IPS DF 19.7 (cell line): Measurements from ENCODE around the gene SUSD3.
"Not testable (repeated sequence)": the region's sequence is repeated elsewhere in the genome, so short reads cannot be mapped to it uniquely, and the experiment has no call there.

Experiments
- DNase-seq: peaks from one replicate; pipeline ENCODE4 v3.0.0-alpha.2; 2013; ENCODE audit warnings: low read depth, low spot score

Gene SUSD3

GRCh38 chr9:93092251-93092991, 33.9 kb downstream of the SUSD3 start:
- DNase-seq = no peak

DNA sequence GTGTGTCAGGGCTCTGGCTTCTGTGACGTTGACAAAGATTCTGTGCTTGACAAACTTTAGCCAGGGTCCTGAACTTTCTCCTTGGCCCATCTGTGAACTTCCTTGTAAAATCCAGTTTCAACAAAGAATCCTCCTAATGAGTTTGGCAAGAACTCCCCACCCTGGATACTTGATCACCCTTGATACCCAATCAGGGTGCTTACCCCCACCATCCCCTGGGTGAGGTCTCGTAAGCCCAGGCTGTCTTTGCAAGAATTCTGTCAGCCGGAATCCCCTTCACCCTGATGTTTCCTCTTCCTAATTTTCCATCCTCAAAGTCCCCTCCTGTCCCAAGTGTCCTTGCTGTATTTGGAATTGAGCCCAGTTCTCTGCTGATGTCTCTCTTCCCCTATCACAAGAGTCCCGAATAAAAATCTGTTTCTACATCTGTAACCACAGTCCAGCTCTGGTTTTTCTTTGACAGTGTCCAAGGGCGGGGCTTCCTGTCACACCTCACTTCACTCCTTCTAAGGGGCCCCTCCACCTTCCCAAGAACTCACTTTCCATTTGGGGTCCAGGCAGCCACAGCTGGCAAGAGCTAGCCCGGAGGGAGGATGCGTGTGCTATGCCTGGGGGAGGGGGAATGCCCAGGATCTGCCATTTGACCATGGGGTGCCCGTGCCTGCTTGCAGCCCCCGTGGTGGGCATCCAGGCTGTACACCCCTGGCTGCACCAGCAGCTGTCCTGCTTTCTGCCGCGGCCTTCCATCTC, 34.8 kb downstream of the SUSD3 start:
- no peak for DNase-seq

GRCh38 chr9:93093877-93094657, 35.6 kb downstream of the SUSD3 start:
- no peak for DNase-seq

DNA sequence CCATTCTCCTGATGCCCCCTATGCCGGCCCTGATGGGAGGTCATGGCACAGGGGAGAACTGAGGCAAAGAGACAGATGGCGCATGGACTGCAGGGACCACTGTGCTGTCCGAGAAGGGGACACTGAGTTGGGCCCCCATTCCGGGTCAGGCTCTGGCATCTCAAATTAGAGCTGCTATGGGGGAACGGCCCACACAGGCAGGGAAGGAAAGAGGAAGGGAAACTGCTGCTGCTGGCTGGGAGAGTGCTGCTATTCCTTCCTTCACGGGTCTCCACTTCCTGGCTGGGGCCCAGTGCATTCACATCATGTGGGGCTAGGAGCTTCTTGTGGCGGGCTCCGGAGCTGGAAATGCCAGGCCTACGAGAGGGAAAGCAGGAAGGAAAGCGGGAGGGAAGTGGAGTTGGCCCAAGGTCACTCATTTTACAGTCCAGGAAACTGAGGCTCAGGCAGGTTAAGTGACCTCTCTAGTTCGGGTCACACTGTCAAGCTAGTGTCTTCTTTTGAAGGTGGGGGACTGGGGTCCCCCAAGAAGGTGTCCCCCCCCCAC, 36.2 kb downstream of the SUSD3 start:
- DNase-seq = no peak

- peak; percentile 73 for DNase-seq
Measured at GRCh38 chr9:93095205-93096130, 37.0 kb downstream of the SUSD3 start.

GRCh38 chr9:93096131-93096802, 37.8 kb downstream of the SUSD3 start, which contains the start of gene CARD19:
CARD19 (plus strand) TSS chr9:93096217; CDS start chr9:93096346, 129 bp downstream.
- no peak for DNase-seq

GRCh38 chr9:93096811-93097382, 38.4 kb downstream of the SUSD3 start:
- no peak for DNase-seq

GRCh38 chr9:93097511-93098201, 39.2 kb downstream of the SUSD3 start:
- DNase-seq = no peak

DNA sequence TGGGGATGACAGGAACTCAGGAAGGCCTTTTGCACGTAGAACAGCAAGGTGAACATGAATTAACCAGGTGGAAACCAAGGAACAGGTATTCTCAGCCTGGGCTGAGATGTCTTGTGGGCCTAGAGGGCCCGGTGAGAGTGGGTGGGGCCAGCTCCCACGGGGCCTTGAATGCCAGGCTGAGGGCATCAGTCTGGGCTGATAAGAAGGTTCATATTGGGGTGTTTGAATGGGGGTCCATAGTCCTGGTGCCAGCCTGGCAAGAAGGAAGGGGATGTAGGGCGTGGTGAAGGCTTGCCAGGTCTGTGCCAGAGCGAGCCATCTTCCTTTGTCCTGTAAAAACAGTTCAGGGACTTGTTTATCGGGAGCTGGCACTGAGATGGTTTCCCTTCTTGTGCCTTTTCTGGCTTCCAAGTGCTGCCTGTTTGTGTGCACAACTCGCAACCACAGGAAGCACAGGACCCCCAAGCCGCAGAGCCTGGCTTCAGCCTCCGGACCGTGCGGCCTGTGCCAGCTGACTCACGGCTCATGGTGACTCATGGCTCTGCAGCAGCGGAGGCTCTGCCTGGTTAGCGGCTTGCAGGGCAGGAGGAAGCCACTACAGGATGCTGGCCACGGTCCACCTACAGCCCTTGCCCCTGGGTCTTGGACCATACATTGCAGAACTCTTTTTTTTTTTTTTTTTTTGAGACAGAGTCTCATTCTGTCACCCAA, 39.9 kb downstream of the SUSD3 start:
- no peak for DNase-seq

DNA sequence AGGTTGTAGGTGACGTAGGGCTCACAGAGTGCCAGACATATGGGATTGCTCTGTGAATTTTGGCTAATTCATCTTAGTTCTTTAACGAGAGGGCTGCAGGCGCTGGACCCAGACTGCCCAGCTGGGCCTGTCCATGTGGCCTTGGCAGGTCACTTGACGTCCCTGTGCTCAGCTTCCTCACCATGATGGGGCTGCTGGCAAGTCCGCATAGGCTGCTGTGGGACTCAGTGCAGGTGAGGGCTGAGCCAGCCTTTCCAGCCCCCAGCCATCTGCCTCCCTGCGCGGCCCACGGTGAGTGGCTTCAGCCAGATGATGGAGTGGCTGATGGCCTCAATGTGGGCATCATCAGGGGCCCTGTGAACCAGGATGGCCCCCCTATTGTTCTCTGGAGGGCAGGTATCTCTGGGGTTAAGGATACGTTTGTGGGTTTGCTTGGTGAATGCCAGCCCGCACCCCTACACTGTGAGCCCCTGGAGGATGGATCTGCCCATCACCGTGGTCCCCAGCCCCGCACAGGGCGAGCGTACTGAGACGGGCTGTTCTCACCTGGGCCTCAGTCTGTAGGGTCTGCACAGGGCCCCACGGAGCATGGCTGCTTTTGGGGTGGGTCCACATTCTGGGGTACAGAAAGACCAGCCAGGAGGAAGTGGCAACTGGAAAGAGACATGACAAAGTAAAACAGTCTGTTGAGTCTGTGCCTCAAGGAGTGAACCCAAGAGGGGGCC, 41.2 kb downstream of the SUSD3 start:
- no peak for DNase-seq

DNA sequence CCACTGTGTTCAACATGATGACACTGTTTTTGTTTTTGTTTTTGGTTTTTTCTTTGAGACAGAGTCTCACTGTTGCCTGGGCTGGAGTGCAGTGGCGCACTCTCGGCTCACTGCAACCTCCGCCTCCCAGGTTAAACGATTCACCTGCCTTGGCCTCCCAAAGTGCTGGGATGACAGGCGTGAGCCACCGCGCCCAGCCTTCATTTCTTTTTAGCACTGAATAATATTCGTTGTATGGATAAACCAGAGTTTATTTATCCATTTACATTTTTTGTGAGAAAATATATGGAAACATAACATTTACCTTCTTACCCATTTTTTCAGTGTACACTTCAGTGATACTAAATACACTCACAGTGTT, 41.8 kb downstream of the SUSD3 start:
- DNase-seq = no peak

DNA sequence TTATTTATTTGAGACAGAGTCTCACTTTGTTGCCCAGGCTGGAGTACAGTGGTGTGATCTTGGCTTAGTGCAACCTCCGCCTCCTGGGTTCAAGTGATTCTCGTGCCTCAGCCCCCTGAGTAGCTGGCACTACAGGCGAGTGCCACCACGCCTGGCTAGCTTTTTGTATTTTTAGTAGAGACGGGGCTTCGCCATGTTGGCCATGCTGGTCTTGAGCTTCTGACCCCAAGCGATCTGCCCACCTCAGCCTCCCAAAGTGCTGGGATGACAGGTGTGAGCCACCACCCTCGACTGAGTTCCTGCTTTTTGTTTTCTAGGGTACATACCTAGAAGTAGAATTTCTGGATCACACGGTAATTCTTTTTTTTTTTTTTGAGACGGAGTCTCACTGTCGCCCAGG, 42.6 kb downstream of the SUSD3 start:
- not testable (repeated sequence) for DNase-seq

GRCh38 chr9:93105620-93106019, 47.1 kb downstream of the SUSD3 start:
- DNase-seq = no peak

DNA sequence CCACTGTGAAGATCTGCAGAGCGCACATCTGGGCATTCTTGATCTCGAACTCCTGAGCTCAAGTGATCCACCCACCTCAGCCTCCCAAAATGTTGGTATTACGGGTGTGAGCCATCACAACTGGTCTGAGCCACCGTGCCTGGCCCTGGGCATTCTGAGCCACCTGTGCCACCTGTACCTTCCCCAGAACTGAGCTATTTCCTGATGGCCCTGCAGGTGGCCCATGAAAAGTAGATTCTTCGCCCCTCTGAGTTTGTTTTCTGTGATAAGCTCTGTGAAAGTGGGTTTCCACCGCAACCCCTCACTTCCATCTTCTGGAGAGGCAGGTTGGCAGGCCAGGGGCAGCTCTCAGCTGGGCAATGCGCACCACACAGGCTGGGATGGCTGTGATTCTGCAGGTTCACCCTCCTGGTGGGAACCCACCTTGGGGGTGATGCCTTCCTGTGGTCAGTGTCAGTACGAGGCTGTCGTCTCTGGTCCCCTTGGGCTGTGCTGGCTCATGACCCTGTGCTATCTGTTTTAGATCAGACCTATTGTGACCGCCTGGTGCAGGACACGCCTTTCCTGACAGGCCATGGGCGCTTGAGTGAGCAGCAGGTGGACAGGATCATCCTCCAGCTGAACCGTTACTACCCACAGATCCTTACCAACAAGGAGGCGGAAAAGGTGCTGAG, 48.8 kb downstream of the SUSD3 start:
- no peak for DNase-seq

DNA sequence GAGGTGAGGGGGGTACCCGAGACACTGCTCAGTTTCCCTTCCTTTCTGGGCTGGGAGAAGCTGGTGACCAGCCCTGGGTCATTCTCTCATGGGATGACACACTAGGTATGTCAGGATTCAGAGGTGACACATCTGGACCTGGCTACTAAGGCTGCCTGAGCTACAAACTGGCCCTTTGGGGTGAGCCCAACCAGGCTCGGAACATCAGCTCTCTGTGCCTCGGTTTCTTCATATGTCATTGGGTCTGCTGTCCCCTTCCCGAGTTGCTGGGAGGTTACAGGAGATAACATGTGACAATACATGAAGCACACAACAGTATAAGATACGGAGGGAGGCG, 49.3 kb downstream of the SUSD3 start:
- no peak for DNase-seq

- DNase-seq = no peak
Measured at GRCh38 chr9:93108291-93109041, 50.0 kb downstream of the SUSD3 start.

- no peak for DNase-seq
Measured at GRCh38 chr9:93110311-93110855, 51.9 kb downstream of the SUSD3 start.
